ENCODE measurements around the gene FAM78A. TPM values are rescaled to one million over a fixed set of nuclear protein-coding genes. Genes with fewer than 3 reads are reported as not detected.

FAM78A gene
- total RNA-seq: 51.6 and 55.1 TPM in 2 replicates

GRCh38 chr9:131276094-131276888 lies at the start of gene FAM78A:
FAM78A (minus strand) TSS chr9:131276510; CDS start chr9:131276179, 331 bp downstream.
- intact Hi-C loops (cut with micrococcal nuclease): loop anchor here (1.0 to 10.0 kb wide), 8 partner anchors 8 to 1389 kb away; partner anchors contain the start of genes NUP214 and SETX
- Mint-ChIP-seq H3K27ac (peak within 1 kb of the TSS; percentile 99), H3K4me3 (peak within 1 kb of the TSS; percentile 91), H3K27me3 (peaks cover 4% of the 10 kb centered on the region), H3K4me1 (peaks cover 30% of the 10 kb centered on the region), H3K9me3 (no peaks in the 10 kb centered on the region), H3K36me3 (ENCODE audit: low read depth) (peaks cover 43% of the 10 kb centered on the region)
- DNase-seq: peak; percentile 87

GRCh38 chr9:131324736-131325679 lies 48.7 kb upstream of the FAM78A start:
- Mint-ChIP-seq H3K4me1 (no peaks in the 10 kb centered on the region), H3K4me3 (no peak overlapping the region)

GRCh38 chr9:131323629-131324028 lies 47.3 kb upstream of the FAM78A start:
- Mint-ChIP-seq H3K9me3 (no peaks in the 10 kb centered on the region), H3K4me3 (no peak overlapping the region), H3K36me3 (ENCODE audit: low read depth) (no peaks in the 10 kb centered on the region), H3K27me3 (peaks cover 7% of the 10 kb centered on the region), H3K27ac (no peak overlapping the region), H3K4me1 (no peaks in the 10 kb centered on the region)
- no peak for DNase-seq
- intact Hi-C loops (cut with micrococcal nuclease): no loop called here

More at GRCh38 chr9:131324736-131325679, 48.7 kb upstream of the FAM78A start:
- Mint-ChIP-seq H3K9me3 (no peaks in the 10 kb centered on the region), H3K36me3 (ENCODE audit: low read depth) (no peaks in the 10 kb centered on the region), H3K27ac (no peak overlapping the region), H3K27me3 (peaks cover 11% of the 10 kb centered on the region)
- intact Hi-C loops (cut with micrococcal nuclease): no loop called here
- DNase-seq: no peak

DNA sequence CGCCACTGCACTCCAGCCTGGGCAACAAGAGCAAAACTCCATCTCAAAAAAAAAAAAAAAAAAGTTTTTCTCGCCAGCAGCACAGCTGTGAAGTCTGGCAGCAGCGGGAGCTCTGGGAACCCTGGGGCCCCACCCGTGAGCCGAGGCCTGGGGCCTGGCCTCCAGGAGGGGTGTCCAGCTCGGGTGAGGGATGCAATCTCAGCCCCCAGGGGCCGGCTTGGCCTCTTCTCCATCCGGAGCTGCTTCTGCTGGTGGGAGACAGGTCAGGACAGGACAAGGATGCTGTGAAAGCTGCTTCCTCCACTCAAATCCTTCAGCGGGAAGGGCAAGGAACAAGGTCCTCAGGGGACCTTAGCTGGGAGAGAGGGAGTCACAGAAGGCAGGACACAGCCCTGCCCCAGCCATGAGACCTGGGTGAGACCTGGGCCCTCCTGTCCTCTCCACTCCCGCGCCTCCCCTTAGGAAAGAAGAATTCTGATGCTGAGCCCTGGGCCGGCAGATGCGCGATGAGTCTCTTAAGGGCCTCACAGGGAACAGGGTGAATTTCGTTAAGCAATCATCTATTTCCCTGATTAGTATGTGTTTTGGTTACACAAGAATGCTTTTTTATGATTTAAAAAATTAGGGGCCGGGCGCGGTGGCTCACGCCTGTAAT lies 43.8 kb upstream of the FAM78A start:
- intact Hi-C loops (cut with micrococcal nuclease): no loop called here
- Mint-ChIP-seq H3K36me3 (ENCODE audit: low read depth) (no peaks in the 10 kb centered on the region), H3K27me3 (peaks cover 1% of the 10 kb centered on the region), H3K27ac (no peak overlapping the region), H3K9me3 (no peaks in the 10 kb centered on the region), H3K4me1 (no peaks in the 10 kb centered on the region), H3K4me3 (no peak overlapping the region)
- no peak for DNase-seq

DNA sequence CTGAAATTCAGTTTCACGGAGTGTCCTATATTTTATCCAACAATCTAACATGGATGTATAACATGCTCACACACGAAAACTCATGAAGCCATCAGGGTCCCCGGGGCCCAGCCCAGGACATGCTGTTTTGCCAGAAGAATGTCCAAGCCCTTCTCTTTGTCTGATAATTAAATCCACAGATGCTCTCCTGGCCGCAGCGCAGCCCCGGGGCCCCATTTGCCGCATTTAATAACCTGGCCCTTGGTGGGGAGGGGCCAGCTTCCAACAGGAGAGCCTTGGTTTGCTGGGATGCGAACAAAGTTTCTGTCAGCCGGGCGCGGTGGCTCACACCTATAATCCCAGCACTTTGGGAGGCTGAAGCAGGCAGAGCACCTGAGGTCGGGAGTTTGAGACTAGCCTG lies 43.2 kb upstream of the FAM78A start:
- Mint-ChIP-seq H3K4me1 (no peaks in the 10 kb centered on the region), H3K27me3 (peaks cover 1% of the 10 kb centered on the region), H3K36me3 (ENCODE audit: low read depth) (no peaks in the 10 kb centered on the region), H3K9me3 (no peaks in the 10 kb centered on the region), H3K4me3 (no peak overlapping the region), H3K27ac (no peak overlapping the region)
- DNase-seq: no peak
- intact Hi-C loops (cut with micrococcal nuclease): no loop called here

DNA sequence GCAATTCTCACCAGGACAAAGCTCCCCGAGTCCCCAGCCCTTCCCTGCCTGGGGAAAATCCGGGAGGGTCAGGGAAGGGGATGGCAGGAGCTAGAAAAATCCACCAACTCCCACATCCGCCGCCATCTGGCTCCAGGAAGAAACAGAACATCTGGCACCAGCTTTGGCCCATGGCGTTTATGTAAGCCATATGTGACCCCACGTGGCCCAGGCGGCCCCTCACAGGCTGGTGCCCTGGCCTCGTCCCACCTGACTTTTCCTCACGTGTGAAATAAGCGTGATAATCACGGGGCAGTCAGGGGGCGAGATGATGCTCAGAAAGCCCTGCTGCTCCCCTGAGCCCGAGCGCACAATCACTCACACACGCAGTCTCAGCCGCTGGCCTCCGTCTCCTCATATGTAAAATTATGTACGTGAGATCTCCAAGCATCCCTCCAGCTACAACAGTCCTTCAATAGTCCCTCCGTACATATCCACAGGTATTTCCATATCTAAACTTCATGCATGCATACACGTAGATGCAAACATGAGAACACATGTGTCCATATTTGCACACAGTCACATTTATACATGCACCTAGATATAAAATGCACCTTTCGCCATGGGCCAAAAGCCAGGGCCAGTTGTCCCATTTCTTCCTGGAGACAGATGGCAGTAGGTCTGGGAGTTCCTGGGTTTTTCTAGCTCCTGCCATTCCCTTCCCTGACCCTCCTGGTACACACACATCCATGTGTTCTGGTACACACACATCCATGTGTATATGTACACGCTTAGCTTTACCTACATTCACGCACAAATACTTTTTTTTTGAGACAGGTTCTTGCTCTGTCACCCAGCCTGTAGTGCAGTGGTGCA lies 42.1 kb upstream of the FAM78A start:
- intact Hi-C loops (cut with micrococcal nuclease): no loop called here
- no peaks in the 10 kb centered on the region for H3K4me1 Mint-ChIP-seq
- no peak overlapping the region for H3K4me3 Mint-ChIP-seq
- no peaks in the 10 kb centered on the region for H3K36me3 Mint-ChIP-seq (ENCODE audit: low read depth)
- H3K9me3 Mint-ChIP-seq: no peaks in the 10 kb centered on the region
- H3K27ac Mint-ChIP-seq: no peak overlapping the region
- peaks cover 1% of the 10 kb centered on the region for H3K27me3 Mint-ChIP-seq
- DNase-seq: no peak

- Mint-ChIP-seq H3K4me1 (peaks cover 10% of the 10 kb centered on the region), H3K4me3 (no peak overlapping the region), H3K27ac (no peak overlapping the region), H3K9me3 (no peaks in the 10 kb centered on the region), H3K27me3 (no peaks in the 10 kb centered on the region), H3K36me3 (ENCODE audit: low read depth) (no peaks in the 10 kb centered on the region)
- DNase-seq: no peak
- intact Hi-C loops (cut with micrococcal nuclease): no loop called here
Measured at GRCh38 chr9:131312822-131313770, 36.8 kb upstream of the FAM78A start.

- no peak for DNase-seq
- Mint-ChIP-seq H3K9me3 (no peaks in the 10 kb centered on the region), H3K4me1 (peaks cover 10% of the 10 kb centered on the region), H3K27me3 (no peaks in the 10 kb centered on the region), H3K27ac (no peak overlapping the region), H3K4me3 (no peak overlapping the region), H3K36me3 (ENCODE audit: low read depth) (no peaks in the 10 kb centered on the region)
- intact Hi-C loops (cut with micrococcal nuclease): no loop called here
Measured at GRCh38 chr9:131312246-131312645, 35.9 kb upstream of the FAM78A start.

- Mint-ChIP-seq H3K4me3 (peak overlapping the region; percentile 59), H3K36me3 (ENCODE audit: low read depth) (no peaks in the 10 kb centered on the region), H3K27ac (peak overlapping the region; percentile 69), H3K27me3 (no peaks in the 10 kb centered on the region), H3K9me3 (no peaks in the 10 kb centered on the region), H3K4me1 (peaks cover 10% of the 10 kb centered on the region)
- peak; percentile 85 for DNase-seq
- intact Hi-C loops (cut with micrococcal nuclease): no loop called here
Measured at GRCh38 chr9:131310833-131311554, 34.7 kb upstream of the FAM78A start.

DNA sequence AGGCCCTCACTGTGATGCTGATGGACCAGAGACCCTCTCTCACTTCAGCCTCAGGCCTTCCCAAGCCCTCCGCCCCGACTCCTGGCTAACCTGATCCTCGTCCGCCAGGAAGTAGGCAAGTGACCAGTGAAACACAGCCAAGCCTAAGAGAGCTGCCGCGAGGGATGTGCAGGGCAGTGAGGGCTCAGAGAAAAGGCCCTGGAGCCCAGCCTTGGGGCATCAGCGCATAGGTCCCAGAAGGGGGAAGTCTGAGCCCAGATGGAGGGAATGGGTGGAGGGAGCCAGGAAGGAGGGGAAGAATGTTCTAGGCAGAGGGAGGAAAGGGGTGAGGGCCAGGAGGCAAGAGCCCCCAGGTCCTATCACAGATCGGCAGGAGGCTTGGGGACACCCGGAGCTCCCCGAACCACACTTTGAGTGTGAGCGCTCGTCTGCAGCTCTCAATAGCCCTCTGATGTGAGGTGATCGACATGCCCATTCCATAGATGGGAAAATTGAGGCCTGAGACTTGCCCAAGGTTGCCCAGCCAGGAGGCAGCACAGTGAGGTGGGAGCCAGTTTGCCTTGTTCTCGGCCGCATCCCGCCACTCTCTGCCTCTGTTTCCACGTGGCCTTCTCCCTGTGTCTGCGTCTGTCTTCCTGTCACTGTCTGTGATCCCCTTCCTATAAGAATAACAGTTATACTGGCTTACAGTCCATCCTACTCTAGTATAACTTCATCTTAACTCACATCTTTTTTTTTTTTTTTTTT lies 33.4 kb upstream of the FAM78A start:
- Mint-ChIP-seq H3K27me3 (no peaks in the 10 kb centered on the region), H3K4me3 (no peak overlapping the region), H3K36me3 (ENCODE audit: low read depth) (no peaks in the 10 kb centered on the region), H3K27ac (peak overlapping the region; percentile 41), H3K9me3 (no peaks in the 10 kb centered on the region), H3K4me1 (peaks cover 10% of the 10 kb centered on the region)
- DNase-seq: no peak
- intact Hi-C loops (cut with micrococcal nuclease): no loop called here

GRCh38 chr9:131308906-131309529 lies 32.7 kb upstream of the FAM78A start:
- no peak overlapping the region for H3K4me3 Mint-ChIP-seq
- intact Hi-C loops (cut with micrococcal nuclease): no loop called here
- H3K27me3 Mint-ChIP-seq: no peaks in the 10 kb centered on the region
- no peaks in the 10 kb centered on the region for H3K36me3 Mint-ChIP-seq (ENCODE audit: low read depth)
- no peaks in the 10 kb centered on the region for H3K9me3 Mint-ChIP-seq
- DNase-seq: no peak
- peaks cover 10% of the 10 kb centered on the region for H3K4me1 Mint-ChIP-seq
- H3K27ac Mint-ChIP-seq: no peak overlapping the region

All from activated CD4-positive, alpha-beta T cell treated with anti-CD3 and anti-CD28 coated beads, Interleukin-2, amount 10 ng/mL, durations not matched to agents 24 days and 14 days (primary cell).